ENCODE results near the gene CACNA2D3. TPM values are rescaled to one million over a fixed set of nuclear protein-coding genes. Genes with fewer than 3 reads are reported as not detected.

CACNA2D3 gene
- total and polyA plus RNA-seq, 2 experiments from 2014 or later: 0.30 to 0.43 TPM

DNA sequence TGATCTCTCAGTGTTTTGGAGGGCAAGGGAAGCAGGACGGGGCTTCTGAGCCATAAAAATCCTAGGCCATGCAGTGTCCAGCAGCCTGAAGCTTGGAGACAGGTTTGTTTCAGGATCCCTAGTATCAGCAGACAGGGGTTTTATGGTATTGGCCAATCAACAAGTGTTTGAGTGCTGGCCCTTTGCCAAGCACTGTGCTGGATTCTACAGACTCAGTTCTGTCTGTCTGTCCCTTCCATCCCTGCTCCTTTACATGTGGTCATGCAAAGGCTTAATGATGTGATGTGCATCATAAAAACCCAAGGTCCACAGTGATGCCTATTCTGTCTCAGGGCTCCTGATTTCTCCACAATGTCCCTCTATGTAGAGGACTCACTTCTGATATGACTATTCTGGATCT is 621.4 kb downstream of the CACNA2D3 start:
- H3K9me2 ChIP-seq (ENCODE audit: insufficient read depth): no peaks in the 10 kb centered on the region
- no peak overlapping the region for H3K9ac ChIP-seq
- H3K4me1 ChIP-seq (ENCODE audit: insufficient read depth): no peaks in the 10 kb centered on the region
- no peak for DNase-seq
- H3K79me2 ChIP-seq (ENCODE audit: insufficient read depth): no peaks in the 10 kb centered on the region
- TF ChIP-seq EZH2phosphoT487 (IDR thresholded peaks at IDR 0.05; ENCODE audit: insufficient read depth, low read depth) (no peak), EZH2 (IDR thresholded peaks at IDR 0.05; ENCODE audit: insufficient read depth, poor library complexity, severe bottlenecking) (no peak)
- no peaks in the 10 kb centered on the region for H3K27me3 ChIP-seq (replicated peaks; ENCODE audit: insufficient read depth)
- H3K4me3 ChIP-seq: no peak overlapping the region
- in situ Hi-C loops (cut with MboI): no loop called here
- no peak overlapping the region for H3K4me2 ChIP-seq (ENCODE audit: unreplicated experiment)
- H3K9me3 ChIP-seq (ENCODE audit: low read depth): no peaks in the 10 kb centered on the region
- no peak overlapping the region for H3K27ac ChIP-seq
- WGBS, 2 experiments (ENCODE audit: low coverage in 1 of 2, low lambda C conversion rate in 2 of 2, missing lambda C conversion rate in 2 of 2): 5 to 6% methylated on average over 1 of the region's 1 CpG
- no peak overlapping the region for H2AFZ ChIP-seq
- H4K20me1 ChIP-seq (ENCODE audit: insufficient read depth): no peaks in the 10 kb centered on the region
- H3K36me3 ChIP-seq (ENCODE audit: low read depth): no peaks in the 10 kb centered on the region
- no peaks in the 10 kb centered on the region for H3F3A ChIP-seq (ENCODE audit: insufficient read depth)

DNA sequence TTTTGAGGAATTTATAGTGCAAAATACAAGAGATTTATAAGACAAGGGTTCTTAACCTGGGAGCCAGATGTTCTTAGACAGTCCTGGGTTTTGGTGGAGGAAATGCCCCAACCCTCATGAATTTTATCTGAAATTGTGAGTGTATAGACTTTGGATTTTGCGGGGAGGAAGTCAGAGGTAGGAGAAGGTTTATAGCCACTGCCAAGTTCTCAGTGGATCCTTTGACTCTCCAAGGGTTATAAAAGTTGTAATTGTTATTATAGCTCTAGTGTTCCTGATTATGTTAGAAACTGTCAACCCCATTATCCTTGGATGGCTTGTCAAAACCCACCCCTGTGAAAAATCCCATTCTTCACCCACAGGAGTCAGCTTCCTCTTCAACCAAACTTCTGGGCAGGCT is 621.9 kb downstream of the CACNA2D3 start:
- Histone ChIP-seq H3K4me3 (no peak overlapping the region), H3K79me2 (ENCODE audit: insufficient read depth) (no peaks in the 10 kb centered on the region), H3K9me3 (ENCODE audit: low read depth) (no peaks in the 10 kb centered on the region), H3K27me3 (replicated peaks; ENCODE audit: insufficient read depth) (no peaks in the 10 kb centered on the region), H3K9ac (no peak overlapping the region), H3K4me1 (ENCODE audit: insufficient read depth) (no peaks in the 10 kb centered on the region), H3K36me3 (ENCODE audit: low read depth) (no peaks in the 10 kb centered on the region), H2AFZ (no peak overlapping the region), H3K9me2 (ENCODE audit: insufficient read depth) (no peaks in the 10 kb centered on the region), H3K4me2 (ENCODE audit: unreplicated experiment) (no peak overlapping the region), H4K20me1 (ENCODE audit: insufficient read depth) (no peaks in the 10 kb centered on the region), H3K27ac (no peak overlapping the region), H3F3A (ENCODE audit: insufficient read depth) (no peaks in the 10 kb centered on the region)
- no peak for TF ChIP-seq EZH2 (IDR thresholded peaks at IDR 0.05; ENCODE audit: insufficient read depth, poor library complexity, severe bottlenecking)
- no peak for TF ChIP-seq EZH2phosphoT487 (IDR thresholded peaks at IDR 0.05; ENCODE audit: insufficient read depth, low read depth)
- 71 to 81% methylated on average over 1 of the region's 1 CpG for WGBS, 2 experiments (ENCODE audit: low coverage in 1 of 2, low lambda C conversion rate in 2 of 2, missing lambda C conversion rate in 2 of 2)
- DNase-seq: no peak
- in situ Hi-C loops (cut with MboI): no loop called here

GRCh38 chr3:54745843-54746242 is 623.5 kb downstream of the CACNA2D3 start:
- H2AFZ ChIP-seq: no peak overlapping the region
- H3K4me3 ChIP-seq: no peak overlapping the region
- no peaks in the 10 kb centered on the region for H3K9me2 ChIP-seq (ENCODE audit: insufficient read depth)
- DNase-seq: no peak
- no peaks in the 10 kb centered on the region for H4K20me1 ChIP-seq (ENCODE audit: insufficient read depth)
- in situ Hi-C loops (cut with MboI): no loop called here
- H3F3A ChIP-seq (ENCODE audit: insufficient read depth): no peaks in the 10 kb centered on the region
- H3K4me1 ChIP-seq (ENCODE audit: insufficient read depth): no peaks in the 10 kb centered on the region
- WGBS, 2 experiments (ENCODE audit: low coverage in 1 of 2, low lambda C conversion rate in 2 of 2, missing lambda C conversion rate in 2 of 2): 27% methylated on average over 4 of the region's 4 CpGs
- H3K27ac ChIP-seq: no peak overlapping the region
- TF ChIP-seq EZH2phosphoT487 (IDR thresholded peaks at IDR 0.05; ENCODE audit: insufficient read depth, low read depth) (no peak), EZH2 (IDR thresholded peaks at IDR 0.05; ENCODE audit: insufficient read depth, poor library complexity, severe bottlenecking) (no peak)
- H3K79me2 ChIP-seq (ENCODE audit: insufficient read depth): no peaks in the 10 kb centered on the region
- H3K27me3 ChIP-seq (replicated peaks; ENCODE audit: insufficient read depth): no peaks in the 10 kb centered on the region
- no peaks in the 10 kb centered on the region for H3K9me3 ChIP-seq (ENCODE audit: low read depth)
- H3K9ac ChIP-seq: no peak overlapping the region
- no peak overlapping the region for H3K4me2 ChIP-seq (ENCODE audit: unreplicated experiment)
- H3K36me3 ChIP-seq (ENCODE audit: low read depth): no peaks in the 10 kb centered on the region

DNA sequence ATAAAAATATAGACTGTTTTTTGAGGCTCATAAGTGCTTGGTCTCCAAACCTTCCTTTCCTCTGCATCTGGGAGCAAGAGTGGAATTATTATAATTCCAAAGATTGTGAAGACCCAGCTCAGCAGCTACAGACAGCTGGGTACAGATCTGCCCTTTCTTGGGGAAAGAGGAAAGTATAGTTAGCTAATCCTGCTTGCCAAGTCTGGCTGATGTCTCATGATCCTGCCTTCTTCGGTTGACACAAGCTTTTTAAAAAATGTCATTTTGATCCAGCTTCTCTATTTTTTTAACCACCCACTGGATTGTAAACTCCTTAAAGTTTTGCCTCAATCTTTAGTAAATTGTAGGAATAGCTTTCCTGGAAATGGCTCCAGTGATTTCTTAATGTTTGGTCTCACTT is 624.4 kb downstream of the CACNA2D3 start:
- Histone ChIP-seq H3K9me3 (ENCODE audit: low read depth) (no peaks in the 10 kb centered on the region), H3K4me3 (no peak overlapping the region), H4K20me1 (ENCODE audit: insufficient read depth) (no peaks in the 10 kb centered on the region), H3K9ac (no peak overlapping the region), H2AFZ (no peak overlapping the region), H3K36me3 (ENCODE audit: low read depth) (no peaks in the 10 kb centered on the region), H3F3A (ENCODE audit: insufficient read depth) (no peaks in the 10 kb centered on the region), H3K79me2 (ENCODE audit: insufficient read depth) (no peaks in the 10 kb centered on the region), H3K4me1 (ENCODE audit: insufficient read depth) (no peaks in the 10 kb centered on the region), H3K27ac (no peak overlapping the region), H3K9me2 (ENCODE audit: insufficient read depth) (no peaks in the 10 kb centered on the region), H3K27me3 (replicated peaks; ENCODE audit: insufficient read depth) (no peaks in the 10 kb centered on the region), H3K4me2 (ENCODE audit: unreplicated experiment) (no peak overlapping the region)
- DNase-seq: no peak
- in situ Hi-C loops (cut with MboI): no loop called here
- 0 to 4% methylated on average over 1 of the region's 1 CpG for WGBS, 2 experiments (ENCODE audit: low coverage in 1 of 2, low lambda C conversion rate in 2 of 2, missing lambda C conversion rate in 2 of 2)
- TF ChIP-seq EZH2phosphoT487 (IDR thresholded peaks at IDR 0.05; ENCODE audit: insufficient read depth, low read depth) (no peak), EZH2 (IDR thresholded peaks at IDR 0.05; ENCODE audit: insufficient read depth, poor library complexity, severe bottlenecking) (no peak)

GRCh38 chr3:54755756-54756155 is 633.4 kb downstream of the CACNA2D3 start:
- Histone ChIP-seq H3K27me3 (replicated peaks; ENCODE audit: insufficient read depth) (no peaks in the 10 kb centered on the region), H3K27ac (peak overlapping the region; percentile 69), H3K79me2 (ENCODE audit: insufficient read depth) (no peaks in the 10 kb centered on the region), H3K4me3 (no peak overlapping the region), H3K9me3 (ENCODE audit: low read depth) (no peaks in the 10 kb centered on the region), H4K20me1 (ENCODE audit: insufficient read depth) (no peaks in the 10 kb centered on the region), H2AFZ (no peak overlapping the region), H3K4me1 (ENCODE audit: insufficient read depth) (peaks cover 16% of the 10 kb centered on the region; the same call in 1 of the 2 replicates), H3K4me2 (ENCODE audit: unreplicated experiment) (no peak overlapping the region), H3K9me2 (ENCODE audit: insufficient read depth) (no peaks in the 10 kb centered on the region), H3K36me3 (ENCODE audit: low read depth) (no peaks in the 10 kb centered on the region), H3F3A (ENCODE audit: insufficient read depth) (0 out of 2 replicates have a peak, but pooled peaks cover 5% of the 10 kb centered on the region), H3K9ac (peak overlapping the region; percentile 37; the same call in 1 of the 2 replicates)
- TF ChIP-seq EZH2phosphoT487 (IDR thresholded peaks at IDR 0.05; ENCODE audit: insufficient read depth, low read depth) (no peak), EZH2 (IDR thresholded peaks at IDR 0.05; ENCODE audit: insufficient read depth, poor library complexity, severe bottlenecking) (no peak)
- DNase-seq: peak; percentile 31
- in situ Hi-C loops (cut with MboI): no loop called here
